ENCODE results near the gene MAGI2.

MAGI2 gene

DNA sequence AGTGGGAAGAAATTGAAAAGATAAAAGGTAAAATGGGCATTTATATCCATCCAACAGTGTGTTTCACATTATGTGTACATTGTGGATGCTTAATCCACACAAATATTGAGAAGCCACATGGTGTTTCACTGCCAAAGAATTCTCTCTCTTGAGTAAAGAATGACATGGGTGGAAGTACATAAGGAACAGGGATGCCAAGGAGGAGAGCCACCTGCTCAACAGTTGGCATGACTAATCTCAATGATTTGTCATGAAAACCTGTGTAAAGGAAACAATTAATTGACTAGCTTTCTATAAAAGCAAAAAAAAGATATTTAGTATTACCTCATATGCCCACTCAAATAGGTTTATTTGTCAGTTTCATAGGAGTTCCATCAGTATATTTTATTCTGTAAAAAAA lies 43.1 kb downstream of the MAGI2 start:
- Histone ChIP-seq H3K9me3 (no peaks in the 10 kb centered on the region), H3K4me3 (ENCODE audit: low read depth in 1 of 2, low read length in 1 of 2) (no peak overlapping the region), H3K4me1 (ENCODE audit: control insufficient read depth in 1 of 2, insufficient read depth in 1 of 2, low read depth in 1 of 2, low read length in 1 of 2) (no peaks in the 10 kb centered on the region), H3K36me3 (no peaks in the 10 kb centered on the region), H3K27me3 (no peaks in the 10 kb centered on the region), H3K27ac (no peak overlapping the region)
- TF ChIP-seq, protein P1, sequence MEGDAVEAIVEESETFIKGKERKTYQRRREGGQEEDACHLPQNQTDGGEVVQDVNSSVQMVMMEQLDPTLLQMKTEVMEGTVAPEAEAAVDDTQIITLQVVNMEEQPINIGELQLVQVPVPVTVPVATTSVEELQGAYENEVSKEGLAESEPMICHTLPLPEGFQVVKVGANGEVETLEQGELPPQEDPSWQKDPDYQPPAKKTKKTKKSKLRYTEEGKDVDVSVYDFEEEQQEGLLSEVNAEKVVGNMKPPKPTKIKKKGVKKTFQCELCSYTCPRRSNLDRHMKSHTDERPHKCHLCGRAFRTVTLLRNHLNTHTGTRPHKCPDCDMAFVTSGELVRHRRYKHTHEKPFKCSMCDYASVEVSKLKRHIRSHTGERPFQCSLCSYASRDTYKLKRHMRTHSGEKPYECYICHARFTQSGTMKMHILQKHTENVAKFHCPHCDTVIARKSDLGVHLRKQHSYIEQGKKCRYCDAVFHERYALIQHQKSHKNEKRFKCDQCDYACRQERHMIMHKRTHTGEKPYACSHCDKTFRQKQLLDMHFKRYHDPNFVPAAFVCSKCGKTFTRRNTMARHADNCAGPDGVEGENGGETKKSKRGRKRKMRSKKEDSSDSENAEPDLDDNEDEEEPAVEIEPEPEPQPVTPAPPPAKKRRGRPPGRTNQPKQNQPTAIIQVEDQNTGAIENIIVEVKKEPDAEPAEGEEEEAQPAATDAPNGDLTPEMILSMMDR (IDR thresholded peaks at IDR 0.05) = no peak

DNA sequence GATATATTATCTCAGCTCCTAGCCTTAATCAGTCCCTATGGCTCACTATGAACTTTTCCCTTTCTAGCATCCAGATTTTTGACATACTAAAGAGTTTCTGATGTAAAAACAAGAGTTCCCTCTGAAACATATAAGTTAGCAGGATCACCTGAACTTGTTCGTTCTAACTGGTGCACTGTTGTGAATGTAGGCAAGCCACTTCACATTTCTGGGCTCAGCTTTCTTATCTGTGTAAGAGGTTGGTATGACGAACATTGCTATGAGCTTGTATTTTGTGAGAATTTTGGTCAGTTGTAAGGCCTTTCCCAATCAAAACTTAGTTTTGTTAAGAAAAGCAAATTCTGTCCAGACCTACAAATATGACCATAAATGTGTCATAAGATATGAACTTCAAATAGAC lies 46.1 kb downstream of the MAGI2 start:
- Histone ChIP-seq H3K9me3 (no peaks in the 10 kb centered on the region), H3K4me1 (ENCODE audit: control insufficient read depth in 1 of 2, insufficient read depth in 1 of 2, low read depth in 1 of 2, low read length in 1 of 2) (no peaks in the 10 kb centered on the region), H3K27ac (no peak overlapping the region), H3K27me3 (no peaks in the 10 kb centered on the region), H3K4me3 (ENCODE audit: low read depth in 1 of 2, low read length in 1 of 2) (no peak overlapping the region), H3K36me3 (no peaks in the 10 kb centered on the region)
- TF ChIP-seq, protein P1 (IDR thresholded peaks at IDR 0.05) = no peak

DNA sequence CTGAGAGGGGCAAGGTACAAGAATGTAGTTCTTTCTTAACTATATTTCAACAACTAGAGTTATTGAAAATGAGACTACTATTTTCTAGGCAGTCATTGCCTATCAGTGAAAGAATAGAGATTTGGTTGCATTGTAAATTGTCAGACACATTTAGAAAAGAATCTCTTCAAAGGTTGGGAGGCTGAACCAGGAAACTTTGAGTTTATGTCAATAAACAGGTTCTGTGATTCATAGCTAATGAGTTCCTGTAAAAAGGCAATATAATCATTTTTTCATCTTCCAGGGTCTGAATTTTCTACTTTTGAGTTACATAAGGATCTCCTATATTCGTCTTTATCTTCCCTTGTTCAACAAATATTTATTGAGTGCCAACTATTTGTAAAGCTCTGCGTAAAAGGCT lies 47.1 kb downstream of the MAGI2 start:
- H3K36me3 ChIP-seq = no peaks in the 10 kb centered on the region
- H3K9me3 ChIP-seq = no peaks in the 10 kb centered on the region
- no peaks in the 10 kb centered on the region for H3K27me3 ChIP-seq
- H3K27ac ChIP-seq = no peak overlapping the region
- H3K4me1 ChIP-seq (ENCODE audit: control insufficient read depth in 1 of 2, insufficient read depth in 1 of 2, low read depth in 1 of 2, low read length in 1 of 2) = no peaks in the 10 kb centered on the region
- H3K4me3 ChIP-seq (ENCODE audit: low read depth in 1 of 2, low read length in 1 of 2) = no peak overlapping the region
- TF ChIP-seq, protein P1 (IDR thresholded peaks at IDR 0.05) = no peak

DNA sequence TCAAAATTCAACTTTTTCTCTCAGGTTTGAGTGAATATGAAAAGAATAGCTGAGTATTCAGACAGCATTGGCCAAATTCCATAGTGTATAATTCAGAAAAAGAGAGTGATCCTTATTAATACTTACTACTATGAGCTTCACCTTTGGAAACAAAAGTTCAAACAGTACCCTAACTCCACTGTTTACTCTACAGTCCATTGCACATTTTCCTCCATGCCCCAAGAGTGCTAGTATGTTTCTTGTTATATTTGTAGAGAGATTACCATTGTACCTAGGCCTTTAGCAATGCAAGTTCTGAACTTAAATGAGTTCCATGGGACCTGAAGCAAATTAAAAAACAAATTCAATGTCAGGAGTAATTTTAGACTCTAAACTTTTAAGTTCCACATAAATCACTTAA lies 48.1 kb downstream of the MAGI2 start:
- Histone ChIP-seq H3K4me1 (ENCODE audit: control insufficient read depth in 1 of 2, insufficient read depth in 1 of 2, low read depth in 1 of 2, low read length in 1 of 2) (no peaks in the 10 kb centered on the region), H3K4me3 (ENCODE audit: low read depth in 1 of 2, low read length in 1 of 2) (no peak overlapping the region), H3K36me3 (no peaks in the 10 kb centered on the region), H3K27me3 (no peaks in the 10 kb centered on the region), H3K9me3 (no peaks in the 10 kb centered on the region), H3K27ac (no peak overlapping the region)
- TF ChIP-seq, protein P1 (IDR thresholded peaks at IDR 0.05) = no peak

DNA sequence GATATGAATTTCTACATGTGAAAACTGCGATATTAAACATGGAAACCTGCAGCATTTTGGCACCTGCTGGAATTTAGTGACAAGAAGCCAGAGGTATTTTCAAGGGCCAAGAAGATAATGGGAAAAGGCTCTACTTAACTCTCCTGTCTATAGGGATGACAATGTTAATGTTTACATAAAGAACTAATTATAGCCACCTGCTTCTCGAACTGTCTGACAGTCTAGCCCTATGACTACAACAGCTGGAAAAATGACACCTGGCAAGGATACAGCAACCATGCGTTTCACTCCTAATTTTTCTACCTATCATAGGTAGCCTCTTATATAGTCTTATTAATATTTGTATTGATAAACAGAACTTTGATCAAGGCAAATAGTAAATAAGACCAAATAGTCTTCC lies 49.6 kb downstream of the MAGI2 start:
- H3K4me1 ChIP-seq (ENCODE audit: control insufficient read depth in 1 of 2, insufficient read depth in 1 of 2, low read depth in 1 of 2, low read length in 1 of 2) = no peaks in the 10 kb centered on the region
- no peak overlapping the region for H3K27ac ChIP-seq
- no peak overlapping the region for H3K4me3 ChIP-seq (ENCODE audit: low read depth in 1 of 2, low read length in 1 of 2)
- no peaks in the 10 kb centered on the region for H3K9me3 ChIP-seq
- no peaks in the 10 kb centered on the region for H3K27me3 ChIP-seq
- TF ChIP-seq, protein P1 (IDR thresholded peaks at IDR 0.05) = no peak
- no peaks in the 10 kb centered on the region for H3K36me3 ChIP-seq

DNA sequence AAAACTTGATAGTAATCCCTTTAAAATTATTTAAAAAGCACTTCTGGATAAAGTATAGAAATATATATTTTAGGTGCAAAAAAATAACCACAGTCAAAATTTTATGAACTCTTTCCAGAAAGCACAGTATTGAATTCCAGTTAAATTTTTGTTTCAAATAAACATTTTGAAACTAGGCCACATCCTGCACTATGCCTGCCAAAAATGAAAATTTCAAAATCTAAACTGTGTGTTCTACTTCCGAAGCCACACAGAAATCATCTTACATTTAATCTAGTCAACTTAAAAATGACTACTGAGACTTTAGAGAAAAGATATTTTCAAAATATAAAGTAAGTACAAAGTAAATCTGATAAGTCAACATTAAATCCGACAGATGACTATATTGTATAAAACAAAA lies 50.0 kb downstream of the MAGI2 start:
- Histone ChIP-seq H3K9me3 (no peaks in the 10 kb centered on the region), H3K4me3 (ENCODE audit: low read depth in 1 of 2, low read length in 1 of 2) (no peak overlapping the region), H3K4me1 (ENCODE audit: control insufficient read depth in 1 of 2, insufficient read depth in 1 of 2, low read depth in 1 of 2, low read length in 1 of 2) (no peaks in the 10 kb centered on the region), H3K27ac (no peak overlapping the region), H3K36me3 (no peaks in the 10 kb centered on the region), H3K27me3 (no peaks in the 10 kb centered on the region)
- TF ChIP-seq, protein P1 (IDR thresholded peaks at IDR 0.05) = no peak

All from neutrophil (primary cell).